Esophagus muscularis mucosa (tissue), 4 donors: ENCODE results near the gene GFOD1. TPM values are rescaled to one million over a fixed set of nuclear protein-coding genes. Genes with fewer than 3 reads are reported as not detected.

Experiments
- DNase-seq: peaks from one replicate; pipeline ENCODE4 v3.0.0-alpha.2; 2017; ENCODE audit errors: extremely low spot score
- H3K27ac ChIP-seq, 4 donors: fragments of 200-600 bp; sonication (generic); replicated peaks in 1 of 4; 1 replicate in 3 of 4; 2 replicates in 1 of 4; pipeline ENCODE4 v1.5.1; 2016 to 2019; ENCODE audit warnings: mild to moderate bottlenecking in 1 of 4
- H3K27me3 ChIP-seq, 4 donors: fragments of 200-600 bp; sonication (generic); one replicate each; pipeline versions ENCODE4 v1.5.1 to v1.6.0; 2016 to 2019
- H3K36me3 ChIP-seq, 4 donors: fragments of 200-600 bp; sonication (generic); one replicate each; pipeline ENCODE4 v1.5.1; 2016 to 2019
- H3K4me1 ChIP-seq, 4 donors: fragments of 200-600 bp; sonication (generic); one replicate each; pipeline ENCODE4 v1.5.1; 2016 to 2019
- H3K4me3 ChIP-seq, 4 donors: fragments of 200-600 bp; sonication (generic); 1 replicate in 2 of 4; 2 replicates in 2 of 4; pipeline ENCODE4 v1.5.1; 2016 to 2019; ENCODE audit warnings: mild to moderate bottlenecking in 4 of 4, moderate library complexity in 1 of 4
- H3K9me3 ChIP-seq, 4 donors: fragments of 200-600 bp; sonication (generic); 1 replicate in 3 of 4; 2 replicates in 1 of 4; pipeline ENCODE4 v1.5.1; 2016 to 2019
- EP300 ChIP-seq: sonication (generic); formaldehyde crosslinking; IDR thresholded peaks from one replicate; pipeline ENCODE4 v1.6.1; 2017; ENCODE audit warnings: antibody characterized with exemption
- POLR2A ChIP-seq: fragments of 450-650 bp; IDR thresholded peaks from one replicate; pipeline ENCODE4 v1.6.1; 2017; ENCODE audit warnings: antibody characterized with exemption, moderate library complexity, mild to moderate bottlenecking, low read depth
- POLR2AphosphoS5 ChIP-seq, 2 donors: sonication (generic); formaldehyde crosslinking; IDR thresholded peaks; one replicate each; pipeline ENCODE4 v1.6.1; 2017; ENCODE audit warnings: antibody characterized with exemption in 2 of 2
- WGBS: methylation state at CpG from one replicate; pipeline ENCODE4 v1.1.5; 2018; 5-methylcytosine and 5-hydroxymethylcytosine counted together
- intact Hi-C: fragments of 100-400 bp; cut with DNase I; formaldehyde crosslinking; loops from one replicate; pipeline ENCODE4 v1.15.1; 2023
- total RNA-seq, 4 donors: library from RNA; depleted of rRNA; stranded (reverse); fragments of >200 nt; gene quantifications; one replicate each; pipeline versions ENCODE4 v1.1.0 to v1.2.1, GENCODE V29; 2016
- TF ChIP-seq, protein P1 (sequence below), 3 experiments: fragments of 200-600 bp in 2 of 3; fragments of 450-650 bp in 1 of 3; sonication (generic) in 2 of 3; IDR thresholded peaks; one replicate each; pipeline ENCODE4 v1.5.1; 2017 to 2019; ENCODE audit warnings: antibody characterized with exemption in 3 of 3, mild to moderate bottlenecking in 2 of 3, moderate library complexity in 1 of 3

GFOD1 gene
- total RNA-seq, 4 donors from 2014 or later: 21.7 to 34.5 (median 25.8) TPM

DNA sequence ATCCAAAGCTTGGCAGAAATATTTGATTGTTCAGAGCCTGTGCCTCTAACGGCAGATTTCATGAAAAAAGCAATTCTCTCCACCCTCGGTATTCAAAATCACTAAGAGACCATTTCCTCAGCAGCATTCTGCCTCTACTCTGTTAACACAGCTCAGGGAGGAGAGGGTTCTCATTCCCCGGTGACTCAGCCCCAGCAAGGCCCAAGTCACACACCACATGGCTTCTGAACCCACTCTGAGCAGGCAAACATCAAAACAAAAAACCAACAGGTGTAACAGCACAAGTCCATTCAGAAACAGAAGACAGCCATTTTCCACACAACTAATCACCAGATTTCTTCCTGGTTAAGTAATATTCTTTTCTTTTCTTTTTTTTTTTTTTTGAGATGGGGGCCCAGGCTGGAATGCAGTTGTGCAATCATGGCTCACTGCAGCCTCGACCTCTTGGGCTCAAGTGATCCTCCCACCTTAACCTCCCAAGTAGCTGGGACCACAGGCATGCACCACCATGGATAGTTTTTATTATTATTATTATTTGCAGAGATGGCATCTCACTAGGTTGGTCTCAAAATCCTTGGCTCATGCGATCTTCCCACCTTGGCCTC lies 55.4 kb downstream of the GFOD1 start:
- intact Hi-C loops: no loop called here
- H3K4me3 ChIP-seq: no peak overlapping the region
- H3K27ac ChIP-seq: no peak overlapping the region
- TF ChIP-seq POLR2AphosphoS5 (IDR thresholded peaks at IDR 0.05) (no peak), EP300 (no peak), POLR2A (no peak)
- TF ChIP-seq, protein P1, sequence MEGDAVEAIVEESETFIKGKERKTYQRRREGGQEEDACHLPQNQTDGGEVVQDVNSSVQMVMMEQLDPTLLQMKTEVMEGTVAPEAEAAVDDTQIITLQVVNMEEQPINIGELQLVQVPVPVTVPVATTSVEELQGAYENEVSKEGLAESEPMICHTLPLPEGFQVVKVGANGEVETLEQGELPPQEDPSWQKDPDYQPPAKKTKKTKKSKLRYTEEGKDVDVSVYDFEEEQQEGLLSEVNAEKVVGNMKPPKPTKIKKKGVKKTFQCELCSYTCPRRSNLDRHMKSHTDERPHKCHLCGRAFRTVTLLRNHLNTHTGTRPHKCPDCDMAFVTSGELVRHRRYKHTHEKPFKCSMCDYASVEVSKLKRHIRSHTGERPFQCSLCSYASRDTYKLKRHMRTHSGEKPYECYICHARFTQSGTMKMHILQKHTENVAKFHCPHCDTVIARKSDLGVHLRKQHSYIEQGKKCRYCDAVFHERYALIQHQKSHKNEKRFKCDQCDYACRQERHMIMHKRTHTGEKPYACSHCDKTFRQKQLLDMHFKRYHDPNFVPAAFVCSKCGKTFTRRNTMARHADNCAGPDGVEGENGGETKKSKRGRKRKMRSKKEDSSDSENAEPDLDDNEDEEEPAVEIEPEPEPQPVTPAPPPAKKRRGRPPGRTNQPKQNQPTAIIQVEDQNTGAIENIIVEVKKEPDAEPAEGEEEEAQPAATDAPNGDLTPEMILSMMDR (IDR thresholded peaks at IDR 0.05): no peak
- H3K27me3 ChIP-seq: no peaks in the 10 kb centered on the region
- no peaks in the 10 kb centered on the region for H3K36me3 ChIP-seq
- H3K9me3 ChIP-seq: no peaks in the 10 kb centered on the region
- peaks cover 22 to 57% (median 43%) of the 10 kb centered on the region in 4 donors for H3K4me1 ChIP-seq
- WGBS: 73% methylated on average over 5 of the region's 5 CpGs
- DNase-seq: no peak

DNA sequence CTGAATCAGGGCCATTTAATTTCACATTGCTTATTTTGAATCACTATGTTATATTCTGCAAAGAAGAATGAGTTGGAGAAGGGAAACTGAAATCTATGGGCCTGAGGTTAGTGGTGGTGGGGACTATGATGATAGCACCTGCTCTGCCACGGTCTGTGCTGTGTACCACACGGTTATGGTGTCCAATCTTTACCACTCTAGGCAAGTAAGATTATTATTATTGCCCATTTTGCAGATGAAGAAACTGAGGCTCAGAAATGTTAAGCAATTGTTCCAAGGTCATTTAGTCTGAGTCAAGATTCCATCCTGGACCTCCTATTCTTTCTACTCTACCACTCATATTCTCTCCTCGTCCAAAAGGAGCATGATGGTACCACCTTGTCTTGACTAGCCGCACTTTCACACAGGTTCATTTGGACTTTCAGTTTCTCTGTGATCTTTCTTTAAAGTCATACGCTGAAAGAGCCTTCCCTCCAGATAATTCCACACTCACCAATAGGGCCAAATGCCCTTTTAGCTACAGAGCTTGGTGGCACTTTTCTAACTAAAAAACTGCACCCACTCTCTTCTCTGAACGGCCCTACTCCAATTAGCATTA lies 56.2 kb downstream of the GFOD1 start:
- H3K9me3 ChIP-seq: no peaks in the 10 kb centered on the region
- H3K27me3 ChIP-seq: no peaks in the 10 kb centered on the region
- H3K27ac ChIP-seq: no peak overlapping the region
- TF ChIP-seq EP300 (no peak), POLR2A (no peak), POLR2AphosphoS5 (IDR thresholded peaks at IDR 0.05) (no peak)
- TF ChIP-seq, protein P1 (IDR thresholded peaks at IDR 0.05): no peak
- no peaks in the 10 kb centered on the region for H3K36me3 ChIP-seq
- intact Hi-C loops: no loop called here
- WGBS: 90% methylated on average over 6 of the region's 6 CpGs
- H3K4me3 ChIP-seq: no peak overlapping the region
- peaks cover 27 to 57% (median 44%) of the 10 kb centered on the region in 4 donors for H3K4me1 ChIP-seq
- DNase-seq: no peak

DNA sequence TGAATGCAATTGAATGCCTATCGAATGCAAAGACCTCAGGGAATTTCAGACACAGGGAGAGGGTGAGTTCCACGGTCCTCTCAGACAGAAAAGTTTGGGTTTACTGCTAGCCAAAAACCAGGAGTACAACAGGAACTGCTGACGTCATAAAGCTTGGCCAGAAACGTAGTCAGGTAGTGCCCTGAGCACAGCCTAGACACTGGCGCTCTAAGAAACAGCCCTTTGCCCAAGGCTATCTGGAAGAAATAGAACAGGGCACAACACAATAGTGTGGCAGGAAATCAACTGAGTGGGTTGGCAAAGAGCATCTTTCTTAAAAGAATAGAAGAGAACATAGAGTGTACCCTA lies 58.0 kb downstream of the GFOD1 start:
- peak overlapping the region in 1 of 4 donors; percentile 15 for H3K27ac ChIP-seq
- peaks cover 43 to 66% (median 58%) of the 10 kb centered on the region in 4 donors for H3K4me1 ChIP-seq
- 74% methylated on average over 5 of the region's 5 CpGs for WGBS
- H3K27me3 ChIP-seq: no peaks in the 10 kb centered on the region
- intact Hi-C loops: no loop called here
- H3K9me3 ChIP-seq: no peaks in the 10 kb centered on the region
- H3K36me3 ChIP-seq: no peaks in the 10 kb centered on the region
- no peak overlapping the region for H3K4me3 ChIP-seq
- no peak for TF ChIP-seq POLR2A
- TF ChIP-seq POLR2AphosphoS5 (IDR thresholded peaks at IDR 0.05): no peak
- TF ChIP-seq, protein P1 (IDR thresholded peaks at IDR 0.05): no peak
- TF ChIP-seq EP300: no peak
- DNase-seq: no peak

DNA sequence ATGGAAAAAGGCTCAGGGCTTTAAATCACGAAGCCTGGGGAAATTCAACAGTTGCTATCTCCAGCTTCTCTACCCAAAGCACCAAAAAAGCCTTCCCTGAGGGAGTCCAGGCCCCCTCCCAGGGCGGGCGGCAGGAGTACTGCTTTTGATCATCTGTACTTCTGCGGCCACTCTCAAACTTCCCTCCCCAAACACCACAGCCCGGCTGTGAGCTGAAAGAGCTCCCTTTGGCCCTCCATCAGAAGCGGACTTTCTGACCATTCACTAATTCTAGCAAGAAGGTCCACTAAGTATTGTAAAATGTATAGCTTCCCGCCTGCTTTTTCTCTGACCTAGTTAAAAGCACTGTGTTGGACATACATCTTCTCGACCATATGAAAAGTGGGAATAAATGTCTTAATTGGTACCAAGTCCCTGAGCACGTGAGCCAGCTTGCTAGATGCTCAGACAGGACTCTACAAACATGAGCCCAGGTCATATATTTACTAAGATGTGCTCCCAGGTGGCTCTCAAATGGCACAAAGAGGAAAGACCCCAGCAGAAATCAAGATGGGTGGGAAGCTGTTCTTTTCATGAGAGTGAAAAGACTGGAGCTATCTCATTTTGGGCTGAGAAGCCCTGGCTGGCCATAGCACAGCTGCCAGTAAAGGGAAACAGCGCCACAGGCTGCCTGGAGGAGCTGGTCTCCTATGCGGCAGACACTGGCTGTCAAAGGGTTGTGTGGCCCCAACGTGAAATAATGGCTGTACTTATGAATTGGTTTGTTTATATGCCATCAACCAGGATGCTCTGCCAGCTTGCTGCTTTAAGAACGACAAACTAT lies 58.6 kb downstream of the GFOD1 start:
- H3K9me3 ChIP-seq: no peaks in the 10 kb centered on the region
- H3K36me3 ChIP-seq: no peaks in the 10 kb centered on the region
- H3K4me3 ChIP-seq: no peak overlapping the region
- WGBS: 82% methylated on average over 13 of the region's 13 CpGs
- TF ChIP-seq POLR2AphosphoS5 (IDR thresholded peaks at IDR 0.05): no peak
- TF ChIP-seq, protein P1 (IDR thresholded peaks at IDR 0.05): no peak
- TF ChIP-seq POLR2A: no peak
- TF ChIP-seq EP300: no peak
- no peak for DNase-seq
- H3K4me1 ChIP-seq: peaks cover 49 to 68% (median 63%) of the 10 kb centered on the region in 4 donors
- intact Hi-C loops: no loop called here
- H3K27ac ChIP-seq: peak overlapping the region in 3 of 4 donors; percentile 15 to 39 (median 26)
- no peaks in the 10 kb centered on the region for H3K27me3 ChIP-seq
